Right cardiac atrium (tissue), 5 donors: ENCODE results near the gene GPR146. TPM values are rescaled to one million over a fixed set of nuclear protein-coding genes. Genes with fewer than 3 reads are reported as not detected.

Experiments used
- ATAC-seq, 2 donors: fragments of 200-7000 bp; cut with Tn5 transposase; one replicate each; pipeline versions ENCODE4 v1.8.0 to v1.9.1; 2020; ENCODE audit warnings: moderate library complexity in 2 of 2, mild to moderate bottlenecking in 1 of 2
- DNase-seq, 3 donors: peaks; one replicate each; pipeline ENCODE4 v3.0.0-alpha.2; 2020
- H3K27ac ChIP-seq: one replicate; pipeline ENCODE4 v1.5.1; 2013; ENCODE audit warnings: mild to moderate bottlenecking, low read length, control low read depth, moderate library complexity
- H3K27me3 ChIP-seq: one replicate; pipeline ENCODE4 v1.6.1; 2013; ENCODE audit not compliant: control insufficient read depth, insufficient read depth
- H3K4me1 ChIP-seq: one replicate; pipeline ENCODE4 v1.6.1; 2013; ENCODE audit warnings: low read length; ENCODE audit not compliant: control insufficient read depth, insufficient read depth
- H3K4me3 ChIP-seq: one replicate; pipeline ENCODE4 v1.5.1; 2013; ENCODE audit warnings: low read length, control low read depth
- H3K9me3 ChIP-seq: one replicate; pipeline ENCODE4 v1.6.1; 2013; ENCODE audit warnings: low read length; ENCODE audit not compliant: control insufficient read depth
- WGBS: extraction: QIAGEN DNeasy Blood & Tissue Kit; methylation state at CpG from one replicate; pipeline ENCODE4 v1.1.7; 2013; 5-methylcytosine and 5-hydroxymethylcytosine counted together
- intact Hi-C, 4 donors: fragments of 100-400 bp; cut with DNase I; formaldehyde crosslinking; loops; one replicate each; pipeline versions ENCODE4 v1.11.0 to v1.14.0; 2022 to 2023
- polyA plus RNA-seq: library from polyadenylated mRNA; stranded (reverse); fragments of 200-250 nt; gene quantifications from one replicate; pipeline ENCODE4 v1.2.3, GENCODE V29; 2013
- total RNA-seq, 4 donors: library from RNA; stranded (reverse); fragmentation: NEBNext Ultra II Directional; extraction: Animal tissue kit (Norgen Biotek cat#: 25700); gene quantifications; one replicate each; pipeline ENCODE4 v1.2.1, GENCODE V29; 2021
- donor health status: healthy with polysubstance abuse.
- donor health status: DM: no; HTN: yes; CAD: no.
- donor health status: DM: no; HTN: no; CAD: no.
- donor health status: DM: no; HTN: yes; CAD: no; lungs with severe emphysema.
- donor health status: DM: yes; HTN: yes; CAD: no.

The GPR146 gene
- total and polyA plus RNA-seq, 5 donors = 4.2 to 19.7 (median 17.3) TPM

DNA sequence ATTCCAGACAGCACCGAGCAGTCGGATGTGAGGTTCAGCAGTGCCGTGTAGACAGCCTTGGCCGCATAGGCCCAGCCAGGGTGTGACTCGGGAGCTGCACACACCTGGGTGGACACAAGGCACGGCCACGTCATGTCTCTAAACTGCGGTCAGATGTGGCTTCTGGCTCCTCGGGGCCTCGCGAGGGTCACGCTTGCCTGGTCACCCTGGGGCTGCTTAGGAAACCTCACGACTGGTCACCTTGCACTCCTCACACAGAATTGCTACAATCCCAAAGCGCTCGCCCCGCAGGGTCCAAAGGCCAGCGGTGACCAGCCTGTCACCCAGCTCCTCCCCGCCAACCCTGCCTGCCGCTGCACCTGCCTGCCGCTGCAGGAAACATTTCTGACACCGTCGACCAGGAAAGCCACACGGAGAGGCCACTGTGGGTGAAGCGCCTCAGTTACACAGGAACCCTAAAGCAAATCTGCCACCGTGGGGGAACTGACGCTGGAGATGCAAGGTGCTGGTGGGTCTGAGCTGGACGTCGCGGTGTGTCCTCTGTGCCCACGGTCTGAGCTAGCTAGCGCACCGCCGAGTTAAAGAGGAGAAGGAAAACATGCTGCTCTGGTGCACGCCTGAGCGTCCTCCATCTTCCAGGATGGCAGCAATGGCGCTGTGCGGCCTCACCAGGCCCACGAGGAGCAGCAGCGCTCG is 48.6 kb downstream of the GPR146 start:
- Histone ChIP-seq H3K4me3 (no peak overlapping the region), H3K9me3 (no peaks in the 10 kb centered on the region), H3K27me3 (no peaks in the 10 kb centered on the region), H3K27ac (no peak overlapping the region), H3K4me1 (no peaks in the 10 kb centered on the region)
- intact Hi-C loops = no loop called here
- 95% methylated on average over 40 of the region's 40 CpGs for WGBS
- ATAC-seq (no peak), DNase-seq (no peak)

DNA sequence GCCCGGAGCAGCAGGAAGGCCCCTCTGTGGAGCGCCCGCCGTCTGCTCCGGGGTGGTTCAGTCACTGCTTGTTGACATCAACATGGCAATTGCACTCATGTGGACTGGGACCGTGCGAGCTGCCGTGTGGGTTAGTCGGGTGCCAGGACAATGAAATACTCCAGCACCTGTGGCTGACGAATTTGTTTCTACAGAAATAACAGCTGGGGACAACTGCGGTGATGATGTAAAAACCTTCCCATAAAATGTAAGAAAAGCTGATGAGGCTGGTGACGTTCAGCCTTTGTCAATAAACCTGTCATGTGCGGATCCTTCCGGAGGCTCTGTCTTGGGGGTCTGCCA is 49.1 kb downstream of the GPR146 start:
- intact Hi-C loops = no loop called here
- no peak for DNase-seq
- no peaks in the 10 kb centered on the region for H3K27me3 ChIP-seq
- H3K4me1 ChIP-seq = no peaks in the 10 kb centered on the region
- 81% methylated on average over 14 of the region's 14 CpGs for WGBS
- H3K27ac ChIP-seq = no peak overlapping the region
- H3K4me3 ChIP-seq = no peak overlapping the region
- no peak for ATAC-seq
- no peaks in the 10 kb centered on the region for H3K9me3 ChIP-seq

DNA sequence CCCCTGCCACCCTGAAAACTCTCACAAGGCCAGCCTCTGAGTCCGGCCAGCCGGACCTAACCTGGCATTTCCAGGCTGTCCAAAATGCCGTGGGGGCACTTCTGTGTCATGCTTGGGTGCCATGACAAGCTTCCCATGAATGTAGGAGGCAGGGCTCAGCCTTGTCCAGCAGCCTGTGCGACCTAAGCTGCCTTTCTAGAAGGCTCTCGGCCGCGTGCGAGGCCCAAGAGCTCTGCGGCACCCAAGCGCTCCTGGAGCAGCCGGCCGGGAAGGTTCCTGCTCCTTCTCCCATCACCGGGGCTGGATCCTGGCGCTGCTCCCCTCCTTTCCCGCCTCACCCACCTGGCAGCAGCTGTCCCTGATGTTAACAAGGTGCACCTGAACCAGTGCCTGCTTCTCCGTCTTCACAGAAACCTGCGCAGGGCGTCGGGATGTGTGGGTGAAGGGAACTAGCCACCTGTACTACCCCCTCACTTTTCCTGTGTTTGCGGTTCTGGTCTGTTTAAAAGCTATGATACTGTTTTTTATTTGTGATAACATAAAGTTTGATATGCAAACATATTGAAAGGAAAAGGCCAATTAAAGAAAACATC is 49.7 kb downstream of the GPR146 start:
- DNase-seq (peak in 1 of 3 donors; percentile 36), ATAC-seq (no peak)
- Histone ChIP-seq H3K9me3 (no peaks in the 10 kb centered on the region), H3K27me3 (no peaks in the 10 kb centered on the region), H3K4me3 (no peak overlapping the region), H3K27ac (no peak overlapping the region), H3K4me1 (no peaks in the 10 kb centered on the region)
- 89% methylated on average over 20 of the region's 20 CpGs for WGBS
- intact Hi-C loops = no loop called here

DNA sequence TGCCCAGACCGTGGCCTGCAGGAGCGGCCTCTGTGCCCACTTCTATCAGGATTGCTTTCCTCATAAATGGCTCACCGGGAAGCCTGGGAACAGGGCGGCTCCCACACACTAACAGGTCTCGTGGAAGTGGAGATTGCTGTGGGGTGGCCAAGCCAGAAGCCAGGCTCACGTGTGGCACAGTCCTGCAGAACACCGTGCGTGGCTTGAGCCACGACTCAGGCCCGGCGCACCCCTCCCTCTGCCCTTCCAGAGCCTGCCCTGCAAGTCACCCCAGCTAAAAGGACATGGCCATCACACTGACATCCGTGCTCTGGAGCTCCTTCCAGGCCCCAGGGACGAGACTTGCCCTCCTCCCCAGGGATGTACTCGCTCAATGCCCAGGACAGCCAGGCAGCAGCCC is 50.5 kb downstream of the GPR146 start:
- intact Hi-C loops = loop anchor here in 1 of 4 donors (5.0 kb wide), 1 partner anchor 42 kb away; a partner anchor contains a TSS
- no peaks in the 10 kb centered on the region for H3K4me1 ChIP-seq
- no peaks in the 10 kb centered on the region for H3K27me3 ChIP-seq
- no peaks in the 10 kb centered on the region for H3K9me3 ChIP-seq
- WGBS = 68% methylated on average over 14 of the region's 14 CpGs
- no peak overlapping the region for H3K4me3 ChIP-seq
- no peak for ATAC-seq
- peak in 1 of 3 donors; percentile 55 for DNase-seq
- H3K27ac ChIP-seq = no peak overlapping the region

DNA sequence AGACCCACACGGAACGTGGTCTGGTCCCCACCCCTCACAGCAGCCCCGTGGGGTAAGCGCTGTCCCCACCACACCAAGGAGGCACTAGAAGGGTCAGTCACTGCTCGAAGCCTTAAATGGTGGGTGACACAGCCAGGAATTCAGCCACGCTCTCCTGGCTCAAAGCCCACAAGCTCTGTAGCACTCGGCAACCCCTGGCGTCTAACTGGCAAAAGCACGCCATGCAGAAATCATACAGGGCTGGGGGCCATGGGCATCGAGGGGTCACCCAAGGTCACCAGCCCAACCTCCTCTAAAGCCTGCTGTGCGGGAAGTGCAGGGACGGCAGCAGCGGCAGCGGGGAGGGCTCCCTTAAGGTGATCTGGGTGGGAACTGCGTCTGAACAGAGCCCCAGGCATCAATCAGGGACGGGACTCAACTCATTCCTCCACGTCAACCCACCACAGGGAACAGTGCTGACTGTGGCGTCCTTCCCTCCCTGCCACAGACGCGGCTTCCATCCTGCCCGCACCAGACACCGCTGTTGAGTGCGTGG is 51.3 kb downstream of the GPR146 start:
- intact Hi-C loops = loop anchor here in 1 of 4 donors (5.0 kb wide), 1 partner anchor 42 kb away; a partner anchor contains a TSS
- no peaks in the 10 kb centered on the region for H3K4me1 ChIP-seq
- DNase-seq (peak in 1 of 3 donors; percentile 66), ATAC-seq (peak; percentile 15 to 28)
- no peaks in the 10 kb centered on the region for H3K27me3 ChIP-seq
- no peak overlapping the region for H3K4me3 ChIP-seq
- WGBS = 62% methylated on average over 23 of the region's 23 CpGs
- no peak overlapping the region for H3K27ac ChIP-seq
- H3K9me3 ChIP-seq = no peaks in the 10 kb centered on the region

DNA sequence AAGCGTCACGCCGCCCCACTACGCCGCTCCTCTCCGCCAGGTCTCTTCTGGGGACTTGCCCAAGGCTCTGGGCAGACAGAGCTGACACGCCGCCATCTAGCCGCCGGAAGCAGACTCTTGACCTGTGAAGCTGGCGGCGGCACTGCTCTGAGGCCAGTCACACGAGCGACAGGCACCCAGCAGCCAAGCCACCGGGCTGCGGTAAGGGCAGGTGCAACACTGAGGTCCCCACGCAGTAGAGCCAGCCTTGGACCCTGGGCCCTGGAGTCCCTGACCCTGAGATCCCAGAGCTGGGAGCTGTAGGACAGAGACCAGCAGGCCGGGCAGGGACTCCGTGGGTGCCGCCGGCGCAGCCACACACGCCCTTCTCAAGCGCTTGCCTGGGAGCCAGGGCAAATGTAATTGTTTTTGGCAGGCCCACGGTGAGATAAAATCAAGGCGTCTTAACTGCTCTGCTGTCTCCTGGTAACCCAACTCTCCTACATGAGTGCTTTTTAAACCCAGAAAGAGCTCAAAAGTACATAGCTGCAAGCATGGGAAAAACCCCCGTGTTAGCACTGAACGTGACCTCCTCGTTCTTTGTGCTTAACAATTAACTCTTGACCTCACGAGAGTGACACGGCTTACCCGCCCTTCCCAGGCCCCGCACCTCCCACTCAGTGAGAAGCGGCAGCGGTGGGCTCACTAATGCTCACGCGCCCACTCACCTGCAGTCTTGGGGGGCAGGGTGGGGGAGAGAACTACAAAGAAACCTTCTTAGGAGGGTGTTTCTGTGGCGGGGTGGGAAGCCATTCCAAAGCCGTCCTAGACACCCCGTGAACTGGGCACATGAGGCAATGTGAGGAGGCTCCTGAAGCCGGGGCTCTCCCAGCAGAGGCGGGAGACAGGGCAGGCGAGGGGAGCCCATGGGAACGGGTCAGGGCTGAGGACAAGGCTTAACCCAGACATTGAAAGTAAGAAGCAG is 52.1 kb downstream of the GPR146 start:
- Histone ChIP-seq H3K9me3 (no peaks in the 10 kb centered on the region), H3K27ac (no peak overlapping the region), H3K4me3 (no peak overlapping the region), H3K27me3 (no peaks in the 10 kb centered on the region), H3K4me1 (no peaks in the 10 kb centered on the region)
- WGBS = 59% methylated on average over 44 of the region's 44 CpGs
- ATAC-seq (peak; percentile 30 to 33), DNase-seq (peak in 1 of 3 donors; percentile 69)
- intact Hi-C loops = loop anchor here in 1 of 4 donors (5.0 kb wide), 1 partner anchor 41 kb away; a partner anchor contains a TSS

DNA sequence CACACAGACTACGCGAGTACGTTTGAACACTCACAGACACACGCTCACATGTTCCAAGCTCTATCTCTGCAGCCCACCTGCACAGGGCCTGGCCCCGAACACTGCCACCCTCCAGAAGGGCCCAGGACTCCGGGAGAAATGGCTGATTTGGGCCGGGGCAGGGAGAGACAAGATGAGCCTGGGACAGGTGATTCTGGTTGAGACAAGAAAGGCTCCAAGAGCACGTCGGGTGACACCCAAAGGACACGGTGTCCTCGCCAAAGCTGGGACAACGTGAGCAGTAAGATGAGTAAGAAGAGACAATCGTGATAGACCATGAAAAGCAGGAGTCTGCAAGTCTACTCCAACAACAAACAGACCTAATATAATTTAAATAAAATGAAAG is 52.8 kb downstream of the GPR146 start:
- no peak for ATAC-seq
- peak in 1 of 3 donors; percentile 31 for DNase-seq
- Histone ChIP-seq H3K27ac (no peak overlapping the region), H3K4me3 (no peak overlapping the region), H3K27me3 (no peaks in the 10 kb centered on the region), H3K4me1 (no peaks in the 10 kb centered on the region), H3K9me3 (no peaks in the 10 kb centered on the region)
- 87% methylated on average over 13 of the region's 13 CpGs for WGBS
- intact Hi-C loops = loop anchor here in 1 of 4 donors (5.0 kb wide), 1 partner anchor 40 kb away; a partner anchor contains a TSS

DNA sequence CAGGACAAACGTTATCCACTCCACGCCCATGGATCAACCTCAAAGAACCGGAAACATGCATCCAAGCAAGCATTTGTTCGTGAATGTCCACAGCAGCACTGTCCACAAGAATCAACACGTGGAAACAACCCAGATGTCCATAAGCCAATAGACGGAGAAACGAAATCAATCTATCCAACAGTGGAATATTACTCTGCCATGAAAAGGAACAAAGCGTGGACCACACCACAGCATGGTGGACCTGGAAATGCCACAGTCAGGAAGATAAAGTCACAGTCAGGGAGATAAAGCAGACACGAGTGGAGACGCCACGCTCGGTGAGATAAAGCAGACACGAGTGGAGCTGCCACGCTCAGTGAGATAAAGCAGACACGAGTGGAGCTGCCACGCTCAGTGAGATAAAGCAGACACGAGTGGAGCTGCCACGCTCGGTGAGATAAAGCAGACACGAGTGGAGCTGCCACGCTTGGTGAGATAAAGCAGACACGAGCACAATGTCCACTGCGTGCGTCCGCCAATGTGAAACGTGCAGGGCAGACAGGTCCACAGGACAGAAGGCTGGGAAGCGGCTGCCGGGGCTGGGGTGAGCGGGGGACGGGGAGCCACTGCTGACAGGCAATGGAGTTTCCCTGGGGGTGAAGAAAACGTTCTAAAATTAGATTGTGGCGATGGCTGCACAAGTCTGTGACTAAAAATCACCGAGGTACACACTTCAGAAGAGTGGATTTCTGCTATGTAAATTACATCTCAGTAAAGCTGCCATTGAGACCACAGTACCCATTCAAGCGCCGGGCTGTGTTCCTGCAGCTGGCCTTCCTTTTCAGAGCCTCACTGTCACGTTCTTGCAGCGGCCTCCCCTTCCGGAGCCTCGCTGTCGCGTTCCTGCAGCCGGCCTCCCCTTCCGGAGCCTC is 54.2 kb downstream of the GPR146 start:
- DNase-seq (peak in 1 of 3 donors; percentile 42), ATAC-seq (no peak)
- H3K27ac ChIP-seq = no peak overlapping the region
- 92% methylated on average over 43 of the region's 43 CpGs for WGBS
- H3K4me1 ChIP-seq = no peaks in the 10 kb centered on the region
- no peak overlapping the region for H3K4me3 ChIP-seq
- intact Hi-C loops = loop anchor here in 1 of 4 donors (5.0 kb wide), 1 partner anchor 39 kb away; a partner anchor contains a TSS
- H3K27me3 ChIP-seq = no peaks in the 10 kb centered on the region
- no peaks in the 10 kb centered on the region for H3K9me3 ChIP-seq

DNA sequence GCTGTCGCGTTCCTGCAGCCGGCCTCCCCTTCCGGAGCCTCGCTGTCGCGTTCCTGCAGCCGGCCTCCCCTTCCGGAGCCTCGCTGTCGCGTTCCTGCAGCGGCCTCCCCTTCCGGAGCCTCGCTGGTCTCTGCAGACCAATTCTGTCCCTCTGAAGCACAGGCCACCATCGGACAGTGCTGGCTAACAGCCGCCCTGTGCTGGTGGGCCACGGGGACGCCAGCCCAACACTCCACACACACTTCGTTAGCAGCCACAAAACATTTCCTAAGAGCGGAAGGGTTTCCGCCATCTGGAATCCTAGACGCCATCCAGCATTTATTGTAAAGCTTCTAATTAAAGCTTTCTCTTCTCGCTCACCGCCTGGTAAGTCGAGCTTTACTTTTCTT is 54.8 kb downstream of the GPR146 start:
- DNase-seq (peak in 1 of 3 donors; percentile 40), ATAC-seq (no peak)
- 97% methylated on average over 26 of the region's 26 CpGs for WGBS
- H3K9me3 ChIP-seq = no peaks in the 10 kb centered on the region
- no peaks in the 10 kb centered on the region for H3K4me1 ChIP-seq
- no peak overlapping the region for H3K4me3 ChIP-seq
- intact Hi-C loops = loop anchor here in 1 of 4 donors (5.0 kb wide), 1 partner anchor 38 kb away; a partner anchor contains a TSS
- H3K27me3 ChIP-seq = no peaks in the 10 kb centered on the region
- H3K27ac ChIP-seq = no peak overlapping the region

DNA sequence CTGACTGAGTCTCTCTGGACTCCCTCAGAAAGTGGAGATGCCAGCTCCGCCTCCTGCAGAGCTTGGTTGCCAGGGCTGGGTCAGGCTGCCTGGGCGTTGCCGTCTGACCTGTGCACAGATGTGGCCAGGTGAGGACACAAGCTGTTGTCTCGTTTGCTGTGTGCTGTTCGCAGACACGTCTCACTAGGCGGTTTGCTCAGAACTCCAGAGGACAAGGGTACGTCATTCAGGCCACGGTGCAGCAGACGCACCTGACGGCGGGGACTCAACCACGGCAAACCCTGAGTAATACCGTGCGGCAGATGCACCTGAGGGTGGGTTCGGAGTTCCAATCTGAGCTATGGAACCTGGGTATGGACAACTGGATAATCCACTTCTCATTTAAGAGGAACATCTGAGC is 55.3 kb downstream of the GPR146 start:
- no peak overlapping the region for H3K27ac ChIP-seq
- WGBS = 96% methylated on average over 16 of the region's 16 CpGs
- intact Hi-C loops = loop anchor here in 1 of 4 donors (5.0 kb wide), 1 partner anchor 38 kb away; a partner anchor contains a TSS
- DNase-seq (peak in 1 of 3 donors; percentile 24), ATAC-seq (no peak)
- no peaks in the 10 kb centered on the region for H3K27me3 ChIP-seq
- no peaks in the 10 kb centered on the region for H3K4me1 ChIP-seq
- no peak overlapping the region for H3K4me3 ChIP-seq
- H3K9me3 ChIP-seq = no peaks in the 10 kb centered on the region
